MM.1S (cell line): Measurements from ENCODE around the gene RUNX1.
"Not testable (repeated sequence)": the region's sequence is repeated elsewhere in the genome, so short reads cannot be mapped to it uniquely, and the experiment has no call there.

ENCODE experiments used
- DNase-seq: peaks from one replicate; pipeline ENCODE4 v3.0.0-alpha.2; 2015
- H2AFZ ChIP-seq: fragments of 300-600 bp; sonication (generic); 2 replicates; pipeline ENCODE4 v1.6.0; 2016; ENCODE audit warnings: antibody characterized with exemption, low read length
- H3F3A ChIP-seq: fragments of 300-600 bp; sonication (generic); 2 replicates; pipeline ENCODE4 v1.6.1; 2016; ENCODE audit warnings: mild to moderate bottlenecking, antibody characterized with exemption, low read length, moderate library complexity, mixed read lengths; ENCODE audit not compliant: insufficient read depth
- H3K27ac ChIP-seq: fragments of 300-600 bp; sonication (generic); 2 replicates; pipeline ENCODE4 v1.5.1; 2016; ENCODE audit warnings: mild to moderate bottlenecking, low read length
- H3K27me3 ChIP-seq: fragments of 300-600 bp; sonication (generic); replicated peaks from 2 replicates; pipeline ENCODE4 v1.6.0; 2016; ENCODE audit warnings: low read length; ENCODE audit not compliant: insufficient read depth
- H3K36me3 ChIP-seq: fragments of 300-600 bp; sonication (generic); replicated peaks from 2 replicates; pipeline ENCODE4 v1.6.1; 2016; ENCODE audit warnings: mild to moderate bottlenecking, low read length, mixed read lengths; ENCODE audit not compliant: insufficient read depth
- H3K4me1 ChIP-seq: fragments of 300-600 bp; sonication (generic); 2 replicates; pipeline ENCODE4 v1.6.1; 2016; ENCODE audit warnings: low read length, mixed read lengths
- H3K4me2 ChIP-seq: fragments of 300-600 bp; sonication (generic); 2 replicates; pipeline ENCODE4 v1.6.0; 2016; ENCODE audit warnings: low read depth, low read length
- H3K4me3 ChIP-seq: fragments of 300-600 bp; sonication (generic); 2 replicates; pipeline ENCODE4 v1.5.1; 2016; ENCODE audit warnings: low read length, mixed read lengths
- H3K79me2 ChIP-seq: fragments of 300-600 bp; sonication (generic); 2 replicates; pipeline ENCODE4 v1.6.1; 2016; ENCODE audit warnings: mixed run types, low read length, mixed read lengths
- H3K9ac ChIP-seq: fragments of 300-600 bp; sonication (generic); 2 replicates; pipeline ENCODE4 v1.6.1; 2016; ENCODE audit warnings: low read length, mixed read lengths
- H3K9me2 ChIP-seq: fragments of 300-600 bp; sonication (generic); replicated peaks from 2 replicates; pipeline ENCODE4 v1.6.1; 2016; ENCODE audit warnings: mild to moderate bottlenecking, low read length, mixed read lengths; ENCODE audit not compliant: insufficient read depth
- H3K9me3 ChIP-seq: fragments of 300-600 bp; sonication (generic); replicated peaks from 2 replicates; pipeline ENCODE4 v1.6.1; 2016; ENCODE audit warnings: mild to moderate bottlenecking, low read length, mixed read lengths; ENCODE audit not compliant: insufficient read depth
- H4K20me1 ChIP-seq: fragments of 300-600 bp; sonication (generic); 2 replicates; pipeline ENCODE4 v1.6.1; 2016; ENCODE audit warnings: mild to moderate bottlenecking, low read length, moderate library complexity, mixed read lengths; ENCODE audit not compliant: insufficient read depth
- EZH2 ChIP-seq: fragments of 300-600 bp; sonication (generic); optimal IDR thresholded peaks from 2 replicates; pipeline ENCODE3; 2017; ENCODE audit warnings: low read depth, mild to moderate bottlenecking, antibody characterized with exemption, low read length, mixed read lengths
- EZH2phosphoT487 ChIP-seq: fragments of 300-600 bp; sonication (generic); IDR thresholded peaks from 2 replicates; pipeline ENCODE4 v1.6.1; 2018; ENCODE audit warnings: antibody characterized with exemption, low read length
- TF ChIP-seq, protein P1 (sequence below): fragments of 300-600 bp; sonication (generic); IDR thresholded peaks from 2 replicates; pipeline ENCODE4 v1.5.1; 2016; ENCODE audit warnings: antibody characterized with exemption, low read length, mixed read lengths

Gene RUNX1

DNA sequence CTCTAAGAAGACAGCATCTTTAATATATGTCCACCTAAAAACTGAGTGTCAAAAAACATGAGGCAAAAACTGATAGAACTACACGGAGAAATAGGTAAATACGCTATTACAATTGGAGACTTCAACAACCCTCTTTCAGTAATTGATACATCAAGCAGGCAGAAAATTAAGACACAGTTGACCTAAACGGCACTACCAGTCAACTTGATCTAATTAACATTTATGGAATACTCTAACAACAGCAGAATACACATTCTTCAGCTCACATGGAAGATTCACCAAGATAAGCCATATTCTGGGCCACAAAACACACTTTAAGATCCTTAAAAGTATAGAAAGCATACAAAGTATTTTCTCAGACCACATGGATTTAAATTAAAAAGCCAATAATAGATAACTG, 242.7 kb downstream of the RUNX1 start:
- Histone ChIP-seq H3K9me2 (no peaks in the 10 kb centered on the region), H3K27ac (no peak overlapping the region), H2AFZ (no peak overlapping the region), H4K20me1 (no peaks in the 10 kb centered on the region), H3K36me3 (no peaks in the 10 kb centered on the region), H3K4me2 (no peak overlapping the region), H3F3A (no peaks in the 10 kb centered on the region), H3K27me3 (no peaks in the 10 kb centered on the region), H3K9ac (no peak overlapping the region), H3K4me1 (peaks cover 32% of the 10 kb centered on the region), H3K4me3 (no peak overlapping the region), H3K79me2 (no peaks in the 10 kb centered on the region), H3K9me3 (no peaks in the 10 kb centered on the region)
- TF ChIP-seq, protein P1, sequence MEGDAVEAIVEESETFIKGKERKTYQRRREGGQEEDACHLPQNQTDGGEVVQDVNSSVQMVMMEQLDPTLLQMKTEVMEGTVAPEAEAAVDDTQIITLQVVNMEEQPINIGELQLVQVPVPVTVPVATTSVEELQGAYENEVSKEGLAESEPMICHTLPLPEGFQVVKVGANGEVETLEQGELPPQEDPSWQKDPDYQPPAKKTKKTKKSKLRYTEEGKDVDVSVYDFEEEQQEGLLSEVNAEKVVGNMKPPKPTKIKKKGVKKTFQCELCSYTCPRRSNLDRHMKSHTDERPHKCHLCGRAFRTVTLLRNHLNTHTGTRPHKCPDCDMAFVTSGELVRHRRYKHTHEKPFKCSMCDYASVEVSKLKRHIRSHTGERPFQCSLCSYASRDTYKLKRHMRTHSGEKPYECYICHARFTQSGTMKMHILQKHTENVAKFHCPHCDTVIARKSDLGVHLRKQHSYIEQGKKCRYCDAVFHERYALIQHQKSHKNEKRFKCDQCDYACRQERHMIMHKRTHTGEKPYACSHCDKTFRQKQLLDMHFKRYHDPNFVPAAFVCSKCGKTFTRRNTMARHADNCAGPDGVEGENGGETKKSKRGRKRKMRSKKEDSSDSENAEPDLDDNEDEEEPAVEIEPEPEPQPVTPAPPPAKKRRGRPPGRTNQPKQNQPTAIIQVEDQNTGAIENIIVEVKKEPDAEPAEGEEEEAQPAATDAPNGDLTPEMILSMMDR: no peak
- no peak for TF ChIP-seq EZH2
- no peak for TF ChIP-seq EZH2phosphoT487
- DNase-seq: no peak

DNA sequence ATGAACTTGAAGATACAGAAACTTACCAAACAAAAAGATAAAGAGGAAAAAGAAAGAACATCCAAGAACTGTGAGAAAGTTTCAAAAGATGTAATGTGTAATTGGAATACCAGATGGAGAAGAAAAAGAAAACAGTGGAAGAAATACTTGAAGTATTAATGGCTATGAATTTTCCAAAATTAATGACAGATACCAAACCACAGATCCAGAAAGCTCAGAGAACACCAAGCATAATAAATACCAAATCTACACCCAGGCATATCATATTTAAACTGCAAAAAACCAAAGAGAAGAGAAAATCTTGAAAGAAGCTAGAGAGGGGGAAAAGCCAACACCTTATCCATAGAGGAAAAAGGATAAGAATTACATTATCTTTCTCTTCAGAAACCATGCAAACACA, 243.9 kb downstream of the RUNX1 start:
- H3K4me1 ChIP-seq: peaks cover 32% of the 10 kb centered on the region
- no peak overlapping the region for H3K4me2 ChIP-seq
- H3K4me3 ChIP-seq: no peak overlapping the region
- H2AFZ ChIP-seq: no peak overlapping the region
- TF ChIP-seq, protein P1: no peak
- TF ChIP-seq EZH2 (no peak), EZH2phosphoT487 (no peak)
- no peaks in the 10 kb centered on the region for H4K20me1 ChIP-seq
- no peaks in the 10 kb centered on the region for H3K9me2 ChIP-seq
- H3F3A ChIP-seq: no peaks in the 10 kb centered on the region
- H3K79me2 ChIP-seq: no peaks in the 10 kb centered on the region
- no peaks in the 10 kb centered on the region for H3K36me3 ChIP-seq
- no peak overlapping the region for H3K9ac ChIP-seq
- DNase-seq: no peak
- no peaks in the 10 kb centered on the region for H3K27me3 ChIP-seq
- no peak overlapping the region for H3K27ac ChIP-seq
- H3K9me3 ChIP-seq: no peaks in the 10 kb centered on the region

DNA sequence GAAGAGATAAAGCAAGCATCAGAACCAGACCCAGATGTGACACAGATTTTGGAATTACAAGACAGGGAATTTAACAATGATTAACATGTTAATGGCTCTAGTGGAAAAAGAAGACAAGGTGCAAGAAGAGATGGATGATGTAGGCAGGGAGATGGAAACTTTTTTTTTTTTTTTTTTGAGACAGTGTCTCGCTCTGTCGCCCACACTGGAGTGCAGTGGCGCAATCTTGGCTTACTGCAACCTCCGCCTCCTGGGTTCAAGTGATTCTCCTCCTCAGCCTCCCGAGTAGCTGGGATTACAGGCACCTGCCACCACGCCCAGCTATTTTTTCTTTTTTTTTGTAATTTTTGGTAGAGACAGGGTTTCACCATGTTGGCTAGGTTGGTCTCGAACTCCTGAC, 244.5 kb downstream of the RUNX1 start:
- H3K36me3 ChIP-seq: not testable (repeated sequence)

DNA sequence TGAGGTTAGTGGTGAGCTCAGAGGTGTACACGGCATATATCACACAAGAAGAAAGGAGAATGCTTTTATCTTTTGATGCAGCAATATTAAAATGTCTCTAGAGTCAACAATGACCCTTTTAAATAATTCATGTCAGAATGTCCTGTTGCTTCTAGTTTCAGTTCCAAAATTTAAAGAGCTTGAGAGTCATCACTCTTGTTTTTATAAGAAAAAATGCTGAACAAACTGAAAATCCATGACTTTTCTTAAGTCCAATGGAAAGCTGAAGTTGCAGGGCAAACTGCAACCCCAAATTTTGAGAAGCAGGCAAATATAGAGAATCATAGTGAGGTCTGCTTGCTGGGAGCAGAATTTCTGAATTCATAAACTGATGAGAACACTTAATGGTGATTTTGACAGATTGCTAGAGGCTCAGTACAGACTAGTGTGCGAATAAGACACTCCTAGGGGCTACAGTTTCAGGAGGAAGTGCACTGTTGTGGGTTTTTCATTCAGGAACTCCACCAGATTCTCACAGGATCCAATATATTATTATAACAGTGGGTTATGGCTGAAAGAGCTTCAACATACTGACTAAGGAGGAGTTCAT, 245.2 kb downstream of the RUNX1 start:
- Histone ChIP-seq H3K9me2 (no peaks in the 10 kb centered on the region), H3F3A (no peaks in the 10 kb centered on the region), H3K4me1 (peaks cover 32% of the 10 kb centered on the region), H3K27ac (no peak overlapping the region), H2AFZ (no peak overlapping the region), H3K79me2 (no peaks in the 10 kb centered on the region), H4K20me1 (no peaks in the 10 kb centered on the region), H3K4me2 (no peak overlapping the region), H3K9me3 (no peaks in the 10 kb centered on the region), H3K4me3 (no peak overlapping the region), H3K27me3 (no peaks in the 10 kb centered on the region), H3K9ac (no peak overlapping the region), H3K36me3 (no peaks in the 10 kb centered on the region)
- TF ChIP-seq, protein P1: no peak
- TF ChIP-seq EZH2: no peak
- no peak for TF ChIP-seq EZH2phosphoT487
- no peak for DNase-seq

More for the DNA sequence above, 244.5 kb downstream of the RUNX1 start:
- not testable (repeated sequence) for H4K20me1 ChIP-seq, H3K9me2 ChIP-seq, H3K79me2 ChIP-seq, H3K4me2 ChIP-seq, H3K9me3 ChIP-seq, H3K27ac ChIP-seq, H3K9ac ChIP-seq, H2AFZ ChIP-seq, H3K27me3 ChIP-seq, DNase-seq, H3F3A ChIP-seq, H3K4me3 ChIP-seq
- peaks cover 32% of the 10 kb centered on the region for H3K4me1 ChIP-seq
